SK-MEL-5 (cell line): ENCODE results near the gene MAN2A2. TPM values are rescaled to one million over a fixed set of nuclear protein-coding genes. Genes with fewer than 3 reads are reported as not detected.
"Not testable (repeated sequence)": the region's sequence is repeated elsewhere in the genome, so short reads cannot be mapped to it uniquely, and the experiment has no call there.

Experiments
- DNase-seq: peaks from one replicate; pipeline ENCODE4 v3.0.0-alpha.2; 2016; ENCODE audit warnings: low read depth, low spot score
- in situ Hi-C: cut with HindIII; loops from 2 replicates; pipeline ENCODE4 v1.10.0; 2016; ENCODE audit warnings: low sequenced_read_pairs, high pct_unique_total_duplicates, low pct_unique_long_range_greater_than_20kb
- total RNA-seq: library from RNA; depleted of rRNA; stranded (reverse); fragments of >200 nt; shearing (Covaris generic); gene quantifications from 2 replicates; pipeline ENCODE4 v1.2.3, GENCODE V29; 2014

The MAN2A2 gene
- total RNA-seq, 1 experiment from 2014 or later = 4.7 TPM

- no peak for DNase-seq
- in situ Hi-C loops = no loop called here
Measured at GRCh38 chr15:90910441-90911301, 7.6 kb downstream of the MAN2A2 start.

GRCh38 chr15:90911302-90911623 lies 8.2 kb downstream of the MAN2A2 start:
- in situ Hi-C loops = no loop called here
- no peak for DNase-seq

- in situ Hi-C loops = no loop called here
- DNase-seq = no peak
Measured at GRCh38 chr15:90911906-90912769, 9.0 kb downstream of the MAN2A2 start.

GRCh38 chr15:90912770-90913075 lies 9.6 kb downstream of the MAN2A2 start:
- no peak for DNase-seq
- in situ Hi-C loops = no loop called here

GRCh38 chr15:90913398-90913944 lies 10.4 kb downstream of the MAN2A2 start:
- no peak for DNase-seq
- in situ Hi-C loops = no loop called here

GRCh38 chr15:90914305-90915080 lies 11.4 kb downstream of the MAN2A2 start:
- DNase-seq = no peak
- in situ Hi-C loops = no loop called here

GRCh38 chr15:90915216-90915807 lies 12.2 kb downstream of the MAN2A2 start:
- DNase-seq = no peak
- in situ Hi-C loops = no loop called here

GRCh38 chr15:90915808-90916440 lies 12.8 kb downstream of the MAN2A2 start:
- in situ Hi-C loops = no loop called here
- peak; percentile 22 for DNase-seq

GRCh38 chr15:90916461-90916860 lies 13.4 kb downstream of the MAN2A2 start:
- DNase-seq = no peak
- in situ Hi-C loops = no loop called here

- no peak for DNase-seq
- in situ Hi-C loops = no loop called here
Measured at GRCh38 chr15:90917569-90917968, 14.5 kb downstream of the MAN2A2 start.

- in situ Hi-C loops = no loop called here
- no peak for DNase-seq
Measured at GRCh38 chr15:90918034-90918788, 15.1 kb downstream of the MAN2A2 start.

GRCh38 chr15:90918835-90919234 lies 15.7 kb downstream of the MAN2A2 start:
- DNase-seq = no peak
- in situ Hi-C loops = no loop called here

GRCh38 chr15:90921887-90922286 lies 18.8 kb downstream of the MAN2A2 start:
- no peak for DNase-seq
- in situ Hi-C loops = no loop called here

GRCh38 chr15:90922712-90923322 lies 19.7 kb downstream of the MAN2A2 start:
- DNase-seq, in situ Hi-C loops: not testable (repeated sequence)

GRCh38 chr15:90924375-90924774 lies 21.3 kb downstream of the MAN2A2 start:
- in situ Hi-C loops = no loop called here
- no peak for DNase-seq

GRCh38 chr15:90926766-90927165 lies 23.7 kb downstream of the MAN2A2 start:
- DNase-seq, in situ Hi-C loops: not testable (repeated sequence)
